D341Med (cell line): ENCODE measurements around the gene LRRC52.
A peak's percentile ranks its signal among the peaks of the same experiment; 100 is the strongest.

Source experiments
- DNase-seq: peaks from one replicate; pipeline ENCODE4 v3.0.0; 2012; ENCODE audit warnings: low spot score

The LRRC52 gene

GRCh38 chr1:165543532-165544438 lies at the start of gene LRRC52:
TSS of gene LRRC52 (plus strand) at chr1:165544000. CDS start at chr1:165544297, 297 bp downstream.
- DNase-seq = peak; percentile 88

- DNase-seq = no peak
Observed at GRCh38 chr1:165494949-165495857, 48.6 kb upstream of the LRRC52 start.

GRCh38 chr1:165495858-165496205 lies 48.0 kb upstream of the LRRC52 start:
- DNase-seq = no peak

- no peak for DNase-seq
Observed at GRCh38 chr1:165496501-165496900, 47.3 kb upstream of the LRRC52 start.

- no peak for DNase-seq
Observed at GRCh38 chr1:165497069-165498013, 46.5 kb upstream of the LRRC52 start.

GRCh38 chr1:165501330-165501969 lies 42.4 kb upstream of the LRRC52 start:
- DNase-seq = no peak

GRCh38 chr1:165501970-165502348 lies 41.8 kb upstream of the LRRC52 start:
- DNase-seq = no peak

- DNase-seq = no peak
Observed at GRCh38 chr1:165507570-165507969, 36.2 kb upstream of the LRRC52 start.

- DNase-seq = no peak
Observed at GRCh38 chr1:165508291-165508690, 35.5 kb upstream of the LRRC52 start.

GRCh38 chr1:165512816-165513215 lies 31.0 kb upstream of the LRRC52 start:
- DNase-seq = peak; percentile 47

GRCh38 chr1:165516469-165516868 lies 27.3 kb upstream of the LRRC52 start:
- no peak for DNase-seq

GRCh38 chr1:165520646-165521045 lies 23.2 kb upstream of the LRRC52 start:
- DNase-seq = no peak

GRCh38 chr1:165524639-165525285 lies 19.0 kb upstream of the LRRC52 start:
- no peak for DNase-seq

- DNase-seq = no peak
Observed at GRCh38 chr1:165525708-165526107, 18.1 kb upstream of the LRRC52 start.

GRCh38 chr1:165527251-165528007 lies 16.4 kb upstream of the LRRC52 start:
- no peak for DNase-seq

GRCh38 chr1:165531021-165531420 lies 12.8 kb upstream of the LRRC52 start:
- no peak for DNase-seq

- DNase-seq = no peak
Observed at GRCh38 chr1:165532053-165532452, 11.7 kb upstream of the LRRC52 start.

- DNase-seq = no peak
Observed at GRCh38 chr1:165533254-165533653, 10.5 kb upstream of the LRRC52 start.

GRCh38 chr1:165536016-165536415 lies 7.8 kb upstream of the LRRC52 start:
- DNase-seq = no peak
